ENCODE data around the gene APBA3. TPM values are rescaled to one million over a fixed set of nuclear protein-coding genes. Genes with fewer than 3 reads are reported as not detected.

The APBA3 gene
- total RNA-seq, 2 donors from 2014 or later = 20.0 to 35.6 TPM

GRCh38 chr19:3722443-3723109, 38.9 kb downstream of the APBA3 start:
- TF ChIP-seq POLR2A (IDR thresholded peaks at IDR 0.05) (no peak), CTCF (IDR thresholded peaks at IDR 0.05) (no peak)
- peak; percentile 87 to 94 (median 88) for DNase-seq
- Histone ChIP-seq H3K4me3 (peak overlapping the region; percentile 33 to 38), H3K27ac (peak overlapping the region; percentile 23 to 47 (median 38)), H3K36me3 (replicated peaks in 1 of 2; ENCODE audit: insufficient read depth in 1 of 2, low read depth in 2 of 2) (no peaks in the 10 kb centered on the region), H3K4me1 (peaks cover 45% of the 10 kb centered on the region), H3K9me3 (no peaks in the 10 kb centered on the region), H3K27me3 (no peaks in the 10 kb centered on the region)
- peak; percentile 66 for ATAC-seq
- intact Hi-C loops (cut with DNase I) = no loop called here
- 4 to 8% methylated on average over 2 to 23 of the region's 30 CpGs for WGBS, 2 donors

- ATAC-seq (no peak), DNase-seq (no peak)
- WGBS, 2 donors = 0 to 2% methylated on average over 11 to 26 of the region's 26 CpGs
- no peak for TF ChIP-seq POLR2A (IDR thresholded peaks at IDR 0.05)
- no peak for TF ChIP-seq CTCF (IDR thresholded peaks at IDR 0.05)
- intact Hi-C loops (cut with DNase I) = no loop called here
- H3K4me1 ChIP-seq = peaks cover 45% of the 10 kb centered on the region
- H3K9me3 ChIP-seq = no peaks in the 10 kb centered on the region
- H3K36me3 ChIP-seq (replicated peaks in 1 of 2; ENCODE audit: insufficient read depth in 1 of 2, low read depth in 2 of 2) = no peaks in the 10 kb centered on the region
- H3K27ac ChIP-seq = peak overlapping the region in 3 of 4 donors; percentile 23 to 47 (median 34)
- H3K4me3 ChIP-seq = peak overlapping the region; percentile 33 to 38
- no peaks in the 10 kb centered on the region for H3K27me3 ChIP-seq
Observed at GRCh38 chr19:3721887-3722442, 39.5 kb downstream of the APBA3 start.

- Histone ChIP-seq H3K4me1 (peaks cover 41% of the 10 kb centered on the region), H3K36me3 (replicated peaks in 1 of 2; ENCODE audit: insufficient read depth in 1 of 2, low read depth in 2 of 2) (no peaks in the 10 kb centered on the region), H3K9me3 (no peaks in the 10 kb centered on the region), H3K4me3 (peak overlapping the region; percentile 33 to 38), H3K27me3 (no peaks in the 10 kb centered on the region), H3K27ac (peak overlapping the region in 2 of 4 donors; percentile 29 to 47)
- intact Hi-C loops (cut with DNase I) = no loop called here
- WGBS, 2 donors = 0 to 21% methylated on average over 17 to 42 of the region's 46 CpGs
- DNase-seq = peak; percentile 96 to 98 (median 97)
- peak; percentile 86 for ATAC-seq
- peak in 2 of 3 donors; percentile 46 to 50 for TF ChIP-seq POLR2A (IDR thresholded peaks at IDR 0.05)
- peak in 3 of 7 experiments; percentile 3 to 41 (median 14) for TF ChIP-seq CTCF (IDR thresholded peaks at IDR 0.05)
Observed at GRCh38 chr19:3721131-3721886, 40.2 kb downstream of the APBA3 start.

GRCh38 chr19:3720349-3720917, 41.1 kb downstream of the APBA3 start:
- WGBS, 2 donors = 18 to 26% methylated on average over 9 of the region's 9 CpGs
- no peaks in the 10 kb centered on the region for H3K9me3 ChIP-seq
- DNase-seq (peak in 1 of 4 donors; percentile 19), ATAC-seq (no peak)
- TF ChIP-seq CTCF (IDR thresholded peaks at IDR 0.05) = no peak
- TF ChIP-seq POLR2A (IDR thresholded peaks at IDR 0.05) = no peak
- intact Hi-C loops (cut with DNase I) = no loop called here
- H3K27me3 ChIP-seq = no peaks in the 10 kb centered on the region
- H3K27ac ChIP-seq = no peak overlapping the region
- no peaks in the 10 kb centered on the region for H3K36me3 ChIP-seq (replicated peaks in 1 of 2; ENCODE audit: insufficient read depth in 1 of 2, low read depth in 2 of 2)
- H3K4me3 ChIP-seq = no peak overlapping the region
- peaks cover 33% of the 10 kb centered on the region for H3K4me1 ChIP-seq
